Fibroblast of skin of left quadriceps (primary cell): ENCODE measurements around the gene CD99.
A peak's percentile ranks its signal among the peaks of the same experiment; 100 is the strongest.

ENCODE experiments used
- DNase-seq, 2 experiments: peaks; one replicate each; pipeline ENCODE4 v3.0.0-alpha.2; 2013; ENCODE audit warnings: low read depth in 2 of 2

Gene CD99

GRCh38 chrX:2698604-2699003 lies 7.5 kb downstream of the CD99 start:
- no peak for DNase-seq

- DNase-seq, result no peak
Observed at GRCh38 chrX:2699959-2700358, 8.9 kb downstream of the CD99 start.

DNA sequence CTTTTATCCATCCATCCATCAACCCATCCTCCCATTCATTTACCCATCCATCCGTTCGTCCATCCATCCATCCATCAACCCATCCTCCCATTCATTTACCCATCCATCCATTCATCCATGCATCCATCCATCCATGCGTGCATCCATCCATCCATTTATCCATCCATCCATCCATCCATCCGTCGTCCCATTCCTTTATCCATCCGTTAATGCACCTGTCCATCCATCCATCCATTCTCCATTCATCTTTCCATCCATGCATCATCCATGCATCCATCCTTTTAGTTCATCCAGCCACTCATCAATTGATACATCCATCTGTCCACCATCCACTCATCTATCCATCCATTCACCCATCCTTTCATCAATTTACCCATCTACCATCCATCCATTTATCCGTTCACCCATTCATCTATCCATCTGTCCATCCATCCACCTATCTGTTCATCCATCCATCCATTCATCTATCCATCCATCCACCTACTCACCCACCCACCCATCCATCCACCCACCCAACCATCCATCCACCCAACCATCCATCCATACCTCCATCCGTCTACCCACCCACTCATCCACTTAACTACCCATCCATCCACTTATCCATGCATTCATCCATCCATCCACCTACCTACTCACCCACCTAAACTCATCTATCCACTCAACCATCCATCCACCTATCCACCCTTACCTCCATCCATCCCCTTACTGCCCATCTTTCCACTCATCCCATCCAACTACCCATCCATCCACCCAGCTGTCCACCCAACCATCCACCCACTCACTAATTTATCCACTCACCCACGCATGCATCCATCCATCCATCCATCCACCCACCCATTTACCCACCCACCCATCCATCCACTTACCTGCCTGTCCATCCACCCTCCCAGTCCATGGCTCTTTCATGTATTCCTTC lies 9.6 kb downstream of the CD99 start:
- DNase-seq, result no peak

DNA sequence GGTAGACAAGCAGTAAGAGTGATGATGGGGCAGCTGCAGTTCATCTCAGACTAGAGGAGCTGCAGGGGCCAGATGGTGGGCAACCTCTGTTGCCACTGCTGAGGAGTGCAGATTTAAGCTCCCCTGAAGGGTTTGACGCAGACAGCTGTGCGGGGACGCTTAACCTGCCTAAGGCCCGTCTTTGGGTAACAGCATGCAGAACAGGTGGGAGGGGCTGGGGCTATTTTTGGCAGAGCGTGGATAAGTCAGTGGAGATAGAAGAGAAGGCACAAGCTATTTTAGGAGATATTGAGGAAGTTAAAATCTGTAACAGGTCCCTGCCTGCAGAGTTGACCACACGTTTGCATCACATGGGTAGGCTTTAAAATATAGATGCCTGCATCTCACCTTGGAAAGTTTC lies 10.5 kb downstream of the CD99 start:
- no peak for DNase-seq

- no peak for DNase-seq
Observed at GRCh38 chrX:2703991-2704369, 12.9 kb downstream of the CD99 start.

DNA sequence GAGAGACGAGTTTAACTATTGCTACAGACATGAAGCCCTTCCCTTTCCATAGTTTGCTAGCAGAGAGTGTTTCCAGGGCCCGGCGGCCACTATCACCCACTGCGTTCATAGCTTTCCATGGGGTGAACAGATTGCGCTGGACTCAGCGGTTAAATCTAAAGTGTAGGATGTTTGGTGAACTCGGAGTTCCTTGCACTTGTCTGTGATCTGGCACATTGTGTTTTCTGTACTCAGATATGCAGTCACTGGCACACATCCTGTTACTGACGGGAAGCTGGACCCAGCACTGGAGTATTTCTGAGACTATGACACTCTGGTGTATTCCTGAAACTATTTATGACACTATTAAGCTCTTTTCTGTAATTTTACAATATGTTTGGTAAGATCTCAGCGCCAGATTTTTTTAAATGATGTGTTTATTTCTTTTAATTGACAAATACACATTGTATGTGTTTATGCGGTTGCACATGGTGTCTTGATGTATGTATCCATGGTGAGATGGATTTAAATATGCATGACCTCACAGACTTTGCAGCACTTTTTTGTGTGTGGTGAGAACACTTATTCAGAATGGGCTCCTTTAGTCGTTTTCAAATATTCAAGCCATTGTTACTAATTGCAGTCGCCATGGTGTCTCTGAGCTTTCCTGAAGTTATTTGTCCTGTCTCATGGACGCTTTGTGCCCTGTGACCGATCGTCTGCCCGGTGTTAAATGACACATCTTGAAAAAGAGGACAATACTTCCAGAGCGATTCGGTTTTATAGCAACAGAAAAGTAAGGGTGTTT lies 14.1 kb downstream of the CD99 start:
- DNase-seq, result no peak

- peak; percentile 79 to 81 for DNase-seq
Observed at GRCh38 chrX:2707334-2707760, 16.3 kb downstream of the CD99 start.

- DNase-seq, result no peak
Observed at GRCh38 chrX:2708021-2708420, 16.9 kb downstream of the CD99 start.

DNA sequence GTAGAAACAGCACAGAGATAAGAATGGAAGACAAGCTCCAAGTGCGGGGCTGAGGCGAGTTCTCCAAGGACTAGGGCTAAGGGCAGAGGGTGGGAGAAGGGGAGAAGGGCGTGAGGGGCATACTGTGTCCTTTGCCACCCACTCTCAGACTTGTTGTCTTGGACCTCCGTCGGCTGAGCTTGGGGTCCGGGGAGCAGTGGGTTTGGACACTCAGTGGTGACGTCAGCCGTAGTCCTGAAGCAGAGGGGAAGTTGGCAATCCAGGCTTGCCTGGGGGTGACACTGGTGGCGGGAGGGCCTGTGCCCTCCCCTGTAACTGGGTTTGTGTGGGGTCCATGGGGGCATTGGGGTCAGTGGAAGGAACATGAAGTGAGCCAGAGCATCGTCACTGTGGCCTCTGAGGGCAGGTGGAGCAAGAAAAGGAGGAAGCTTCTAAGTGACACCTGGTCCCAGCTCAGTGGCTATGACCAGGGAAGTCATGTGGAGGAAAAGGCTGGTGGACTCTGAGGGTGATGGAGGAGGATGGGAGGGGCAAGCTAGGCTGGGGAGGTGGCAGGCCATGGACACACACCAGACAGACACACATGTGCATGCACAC lies 17.6 kb downstream of the CD99 start:
- no peak for DNase-seq

GRCh38 chrX:2709556-2709955 lies 18.5 kb downstream of the CD99 start:
- DNase-seq, result no peak

DNA sequence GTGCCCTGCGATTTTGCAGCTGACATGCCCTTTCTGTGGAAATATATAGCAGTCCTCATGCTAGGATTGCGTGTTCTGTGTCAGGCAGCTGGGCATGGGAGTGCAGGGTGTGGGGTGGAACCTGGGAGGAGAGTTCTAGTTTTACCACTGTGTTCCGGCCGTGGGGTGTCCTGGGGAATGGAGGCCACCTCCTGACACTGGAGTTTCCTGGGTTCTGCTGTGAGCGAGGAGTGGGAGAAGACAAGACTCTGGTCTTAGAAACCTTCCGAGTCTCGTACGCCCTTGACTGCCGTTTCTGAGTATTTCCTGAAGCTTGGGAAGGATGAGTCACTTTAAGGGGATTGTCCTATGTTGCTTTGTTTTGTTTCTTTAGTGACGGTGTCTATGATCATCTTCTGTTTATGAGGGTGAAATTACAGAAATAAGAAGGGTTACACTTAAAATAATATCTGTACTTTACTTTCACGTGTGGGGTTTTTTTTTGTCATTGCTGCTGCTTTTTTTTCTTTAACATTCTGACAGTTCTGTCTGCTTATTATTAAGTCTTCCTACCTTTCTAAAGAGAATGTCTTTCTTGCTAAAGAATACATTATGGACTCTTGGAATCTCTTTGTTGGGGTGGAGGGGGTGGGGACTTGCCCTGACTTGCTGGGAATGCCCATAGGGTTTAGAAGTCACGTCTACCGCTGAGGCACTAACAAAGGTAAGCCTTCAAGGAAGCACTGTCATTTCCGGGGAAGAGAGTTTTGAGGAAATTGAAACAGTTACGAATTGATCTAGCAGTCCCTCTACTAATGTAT lies 19.1 kb downstream of the CD99 start:
- DNase-seq, result peak in 1 of 2 experiments; percentile 26

DNA sequence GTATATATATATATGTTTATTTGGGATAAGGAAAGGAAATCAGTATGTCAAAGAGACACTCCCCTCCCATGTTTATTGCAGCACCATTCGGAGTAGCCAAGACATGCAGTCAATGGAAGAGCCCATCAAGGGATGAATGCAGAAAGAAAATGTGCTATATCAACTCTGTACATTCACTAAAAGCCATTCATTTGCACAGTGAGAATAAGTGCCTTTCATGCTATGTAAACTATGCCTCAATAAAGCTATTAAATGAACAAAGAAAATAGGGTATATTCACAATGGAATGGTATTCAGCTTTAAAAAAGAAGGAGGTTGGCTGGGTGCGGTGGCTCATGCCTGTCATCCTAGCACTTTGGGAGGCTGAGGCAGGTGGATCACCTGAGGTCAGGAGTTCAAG lies 20.3 kb downstream of the CD99 start:
- DNase-seq, result no peak

DNA sequence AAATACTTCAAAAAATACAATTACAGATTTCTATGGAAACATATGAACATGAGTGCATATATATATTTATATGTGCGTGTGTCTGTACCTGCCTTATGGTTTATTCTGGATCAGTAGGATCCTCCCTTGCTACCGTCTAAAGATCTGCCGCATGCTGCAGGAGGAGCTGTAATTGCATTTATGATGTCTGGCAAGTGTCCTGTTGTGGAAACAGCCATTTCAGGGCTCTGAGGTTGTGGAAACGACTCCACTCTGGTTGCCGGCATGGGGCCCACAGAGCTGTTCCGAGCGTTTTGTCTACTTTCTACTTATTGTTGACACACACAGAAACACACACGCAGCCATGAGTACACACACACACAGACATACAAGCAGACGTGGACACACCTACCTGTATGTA lies 21.3 kb downstream of the CD99 start:
- no peak for DNase-seq

DNA sequence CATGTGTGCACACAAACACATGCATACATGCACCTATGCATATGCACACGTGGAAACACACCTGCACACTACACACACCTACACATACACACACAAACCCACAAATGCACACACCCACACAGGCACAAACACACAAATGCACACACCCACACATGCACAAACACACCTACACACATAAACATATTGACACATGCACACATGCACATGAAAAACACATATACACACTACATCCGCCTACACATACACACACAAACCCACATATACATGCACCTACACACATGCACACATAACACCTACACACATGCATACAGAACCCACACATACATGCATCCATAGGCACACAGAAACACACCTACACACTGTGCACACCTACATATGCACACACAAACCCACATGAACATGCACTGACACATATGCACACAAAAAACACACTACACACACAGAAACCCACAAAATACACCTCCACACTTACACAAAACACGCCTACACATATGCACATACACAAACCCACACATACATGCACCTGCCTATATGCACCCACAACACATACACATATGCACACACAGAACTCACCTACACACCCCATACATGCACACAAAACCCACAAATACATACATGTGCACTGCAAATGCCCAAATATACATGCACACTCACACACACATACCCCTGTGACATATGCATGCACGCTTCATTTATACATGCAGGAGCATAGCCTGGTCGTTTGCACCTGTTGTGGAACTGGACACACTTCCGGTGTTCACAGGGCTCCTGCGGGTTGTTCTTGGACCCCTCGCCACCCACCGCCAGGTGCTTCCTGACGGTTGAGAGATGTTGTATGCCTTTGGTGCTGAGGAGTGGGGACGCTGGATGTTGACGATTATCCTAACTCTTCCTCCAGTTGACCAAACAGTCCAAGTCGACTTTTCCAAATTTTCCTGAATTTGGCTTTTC lies 22.1 kb downstream of the CD99 start:
- DNase-seq, result no peak

DNA sequence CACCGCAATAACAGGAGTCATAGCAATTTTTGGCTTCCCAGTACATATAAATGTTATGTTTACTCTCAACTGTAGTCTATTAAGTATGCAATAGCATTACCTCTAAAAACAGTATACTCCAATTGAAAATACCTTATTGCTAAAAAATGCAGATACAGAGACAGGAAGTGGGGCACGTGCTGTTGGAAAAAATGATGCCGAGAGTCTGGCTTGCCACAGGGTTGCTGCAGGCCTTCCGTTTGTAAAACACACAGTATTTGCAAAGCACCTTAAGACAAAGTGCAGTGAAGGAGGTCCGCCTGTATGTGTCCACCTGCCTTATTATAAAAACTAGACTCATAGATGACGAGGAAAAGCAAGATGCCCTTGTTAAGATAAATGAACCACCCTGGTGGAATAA lies 23.5 kb downstream of the CD99 start:
- no peak for DNase-seq

DNA sequence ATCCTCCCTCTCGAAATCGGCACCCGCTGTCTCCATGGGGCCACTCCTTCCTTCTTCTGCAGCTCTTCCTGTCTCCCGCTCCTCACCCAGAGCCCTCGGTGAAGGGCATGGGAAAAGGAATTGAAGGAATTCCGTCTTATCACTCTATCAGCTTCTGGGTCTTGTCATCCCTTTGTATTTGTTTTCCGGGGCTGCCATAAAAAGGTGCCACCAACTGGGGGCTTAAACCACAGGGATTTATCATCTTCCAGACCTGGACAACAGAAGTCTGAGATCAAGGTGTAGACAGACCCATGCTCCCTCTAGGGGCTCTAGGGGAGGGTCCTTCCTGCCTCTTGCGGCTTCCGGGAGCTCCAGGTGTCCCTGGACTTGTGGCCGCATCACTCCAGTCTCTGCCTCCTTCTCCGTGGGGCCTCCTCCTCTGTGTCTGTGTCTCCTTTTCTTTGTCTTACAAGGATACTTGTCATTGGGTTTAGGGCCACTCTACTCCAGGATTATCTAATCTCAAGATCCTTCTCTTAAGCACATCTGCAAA lies 24.0 kb downstream of the CD99 start:
- no peak for DNase-seq

DNA sequence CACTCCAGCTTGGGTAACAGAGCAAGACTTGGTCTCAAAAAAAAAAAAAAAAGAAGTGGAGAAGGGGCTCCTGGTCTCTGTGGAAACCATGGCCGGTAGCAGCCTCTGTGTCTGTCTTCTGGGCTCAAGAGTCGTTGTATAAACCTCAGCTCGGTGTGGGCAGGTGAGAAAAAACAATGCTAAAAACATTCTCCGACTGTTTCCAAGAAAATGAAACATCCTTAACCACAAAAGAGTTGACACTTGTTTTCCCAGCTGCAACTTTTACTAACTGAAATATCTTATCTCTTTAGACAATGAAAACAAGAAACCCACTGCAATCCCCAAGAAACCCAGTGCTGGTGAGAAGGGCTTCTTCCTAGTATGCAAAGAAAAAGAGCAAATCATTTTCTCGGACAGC lies 26.2 kb downstream of the CD99 start:
- no peak for DNase-seq

GRCh38 chrX:2718821-2719220 lies 27.7 kb downstream of the CD99 start:
- DNase-seq, result no peak

- DNase-seq, result no peak
Observed at GRCh38 chrX:2719774-2720447, 28.8 kb downstream of the CD99 start.
